Activated T-cell treated with anti-CD3 and anti-CD28 coated beads for 1 hour (primary cell): ENCODE measurements around the gene FRG2B.
"Not testable (repeated sequence)": the region's sequence is repeated elsewhere in the genome, so short reads cannot be mapped to it uniquely, and the experiment has no call there.

Source experiments
- DNase-seq: peaks from one replicate; pipeline ENCODE4 v3.0.0-alpha.2; 2020; ENCODE audit warnings: low read depth

FRG2B gene

GRCh38 chr10:133599869-133600268, 26.7 kb downstream of the FRG2B start:
- not testable (repeated sequence) for DNase-seq

GRCh38 chr10:133592716-133593115, 33.9 kb downstream of the FRG2B start:
- no peak for DNase-seq

GRCh38 chr10:133590970-133591359, 35.6 kb downstream of the FRG2B start:
- DNase-seq: no peak

GRCh38 chr10:133590226-133590969, 36.2 kb downstream of the FRG2B start:
- DNase-seq: no peak

- DNase-seq: not testable (repeated sequence)
Measured at GRCh38 chr10:133577037-133577436, 49.6 kb downstream of the FRG2B start.
